ENCODE measurements around the gene AIF1. TPM values are rescaled to one million over a fixed set of nuclear protein-coding genes. Genes with fewer than 3 reads are reported as not detected.
"Not testable (repeated sequence)": the region's sequence is repeated elsewhere in the genome, so short reads cannot be mapped to it uniquely, and the experiment has no call there.

AIF1 gene
- total and polyA plus RNA-seq, 3 donors from 2014 or later = 2.9 to 34.8 (median 6.3) TPM

- Histone ChIP-seq H3K27me3 (no peaks in the 10 kb centered on the region), H3K36me3 (ENCODE audit: low read depth, missing control alignments) (no peaks in the 10 kb centered on the region), H3K27ac (no peak overlapping the region), H3K9me3 (no peaks in the 10 kb centered on the region), H3K4me1 (no peaks in the 10 kb centered on the region), H3K4me3 (no peak overlapping the region)
- intact Hi-C loops (cut with DNase I; ENCODE audit: low total_unique reads) = no loop called here
- DNase-seq = no peak
- 62 to 73% methylated on average over 8 to 9 of the region's 9 CpGs for WGBS, 2 donors
- TF ChIP-seq CTCF (IDR thresholded peaks at IDR 0.05) (no peak), POLR2A (IDR thresholded peaks at IDR 0.05) (no peak)
These were observed 28.3 kb upstream of the AIF1 start for GRCh38 chr6:31586599-31587281.

- intact Hi-C loops (cut with DNase I; ENCODE audit: low total_unique reads) = no loop called here
- H3K36me3 ChIP-seq (ENCODE audit: low read depth, missing control alignments) = no peaks in the 10 kb centered on the region
- no peak overlapping the region for H3K4me3 ChIP-seq
- no peaks in the 10 kb centered on the region for H3K27me3 ChIP-seq
- no peak for TF ChIP-seq CTCF (IDR thresholded peaks at IDR 0.05)
- TF ChIP-seq POLR2A (IDR thresholded peaks at IDR 0.05) = no peak
- no peaks in the 10 kb centered on the region for H3K9me3 ChIP-seq
- DNase-seq = no peak
- no peaks in the 10 kb centered on the region for H3K4me1 ChIP-seq
- WGBS, 2 donors = 66 to 67% methylated on average over 11 to 12 of the region's 12 CpGs
- H3K27ac ChIP-seq = no peak overlapping the region
These were observed 26.9 kb upstream of the AIF1 start for GRCh38 chr6:31587791-31588777.

GRCh38 chr6:31588871-31589650 lies 26.0 kb upstream of the AIF1 start:
- 56 to 67% methylated on average over 9 of the region's 9 CpGs for WGBS, 2 donors
- H3K36me3 ChIP-seq (ENCODE audit: low read depth, missing control alignments) = no peaks in the 10 kb centered on the region
- H3K27ac ChIP-seq = no peak overlapping the region
- H3K4me3 ChIP-seq = no peak overlapping the region
- TF ChIP-seq CTCF (IDR thresholded peaks at IDR 0.05) (no peak), POLR2A (IDR thresholded peaks at IDR 0.05) (no peak)
- H3K4me1 ChIP-seq = no peaks in the 10 kb centered on the region
- H3K9me3 ChIP-seq = no peaks in the 10 kb centered on the region
- H3K27me3 ChIP-seq = no peaks in the 10 kb centered on the region
- intact Hi-C loops (cut with DNase I; ENCODE audit: low total_unique reads) = no loop called here
- DNase-seq = no peak

GRCh38 chr6:31590691-31591090 lies 24.3 kb upstream of the AIF1 start:
- 76 to 91% methylated on average over 5 of the region's 5 CpGs for WGBS, 2 donors
- H3K9me3 ChIP-seq; DNase-seq; H3K4me1 ChIP-seq; H3K27ac ChIP-seq; H3K4me3 ChIP-seq; H3K27me3 ChIP-seq; H3K36me3 ChIP-seq (ENCODE audit: low read depth, missing control alignments): not testable (repeated sequence)
- intact Hi-C loops (cut with DNase I; ENCODE audit: low total_unique reads) = loop anchor here (10.0 kb wide), 1 partner anchor 46 kb away; the partner anchor contains the start of genes ATP6V1G2, DDX39B and NFKBIL1

GRCh38 chr6:31592396-31592771 lies 22.6 kb upstream of the AIF1 start:
- H3K9me3 ChIP-seq = no peaks in the 10 kb centered on the region
- no peaks in the 10 kb centered on the region for H3K36me3 ChIP-seq (ENCODE audit: low read depth, missing control alignments)
- no peaks in the 10 kb centered on the region for H3K27me3 ChIP-seq
- no peak overlapping the region for H3K4me3 ChIP-seq
- intact Hi-C loops (cut with DNase I; ENCODE audit: low total_unique reads) = loop anchor here (10.0 kb wide), 1 partner anchor 48 kb away; the partner anchor contains the start of genes ATP6V1G2, DDX39B and NFKBIL1
- no peak for TF ChIP-seq POLR2A (IDR thresholded peaks at IDR 0.05)
- no peak for TF ChIP-seq CTCF (IDR thresholded peaks at IDR 0.05)
- DNase-seq = no peak
- no peak overlapping the region for H3K27ac ChIP-seq
- WGBS, 2 donors = 83 to 91% methylated on average over 7 of the region's 7 CpGs
- H3K4me1 ChIP-seq = no peaks in the 10 kb centered on the region
